K562 (cell line): ENCODE results near the gene HMGA1. TPM values are rescaled to one million over a fixed set of nuclear protein-coding genes. Genes with fewer than 3 reads are reported as not detected.

Experiments
- BHLHE40 ChIP-seq: IDR thresholded peaks from 2 replicates; pipeline ENCODE4 v1.6.1; 2011; ENCODE audit warnings: low read length, improper control_type of control experiment
- CBFB ChIP-seq: sonication (generic); formaldehyde crosslinking; IDR thresholded peaks from 2 replicates; pipeline ENCODE4 v1.4.0; 2020; ENCODE audit warnings: mild to moderate bottlenecking, missing genetic modification reagents
- ELF1 ChIP-seq: fragments of 200-800 bp; sonication (Bioruptor generic); IDR thresholded peaks from 2 replicates; pipeline ENCODE4 v1.6.1; 2016; ENCODE audit warnings: missing genetic modification characterization, missing compliant biosample characterization
- EP300 ChIP-seq: IDR thresholded peaks from 2 replicates; pipeline ENCODE4 v1.6.1; 2012; ENCODE audit warnings: low read length, improper control_type of control experiment
- ERF ChIP-seq: fragments of 450-650 bp; formaldehyde crosslinking; IDR thresholded peaks from 2 replicates; pipeline ENCODE4 v1.4.0; 2020; ENCODE audit warnings: mild to moderate bottlenecking, mixed read lengths
- GABPA ChIP-seq: fragments of 200-800 bp; sonication (Bioruptor generic); conservative IDR thresholded peaks from 2 replicates; pipeline ENCODE4 v1.6.1; 2016; ENCODE audit warnings: low read depth, missing genetic modification characterization, missing compliant biosample characterization
- NONO ChIP-seq, 2 experiments: fragments of 200-400 bp in 1 of 2; fragments of 450-650 bp in 1 of 2; formaldehyde crosslinking in 1 of 2; IDR thresholded peaks; 2 replicates each; pipeline ENCODE4 v1.6.1; 2017; ENCODE audit warnings: low read depth in 2 of 2, mild to moderate bottlenecking in 2 of 2, moderate library complexity in 2 of 2, low read length in 1 of 2
- polyA plus RNA-seq, 8 experiments: library from polyadenylated mRNA; depleted of rRNA in 4 of 8; stranded (reverse) in 5 of 8; unstranded in 3 of 8; fragments of >200 nt; fragmentation: Nextera tagmentation in 2 of 8; fragmentation: Illumina TruSeq in 1 of 8; extraction: Ambion mirVana in 2 of 8; extraction: Trizol in 1 of 8; gene quantifications; 2 replicates each; pipeline versions ENCODE4 v1.2.1 to v1.2.3, GENCODE V29; 2011 to 2014; ENCODE audit warnings: inconsistent platforms in 1 of 8, missing spikeins in 1 of 8
- total RNA-seq, 7 experiments: library from RNA; depleted of rRNA in 6 of 7; stranded (reverse); fragments of >200 nt in 6 of 7; fragmentation: Illumina TruSeq in 2 of 7; extraction: Trizol in 2 of 7; gene quantifications; 2 replicates each; pipeline versions ENCODE4 v1.2.1 to v1.2.3, GENCODE V29; 2011 to 2021; ENCODE audit warnings: low replicate concordance in 1 of 7
- TF ChIP-seq, protein P1 (sequence below): fragments of 450-650 bp; formaldehyde crosslinking; IDR thresholded peaks from 2 replicates; pipeline ENCODE4 v1.4.0; 2020; ENCODE audit warnings: mild to moderate bottlenecking
- TF ChIP-seq, protein P2 (sequence below), 2 experiments: fragments of 150-350 bp in 1 of 2; IDR thresholded peaks; 2 replicates each; pipeline ENCODE4 v1.6.1; 2012 to 2016; ENCODE audit warnings: low read depth in 2 of 2, low read length in 2 of 2, mild to moderate bottlenecking in 1 of 2, moderate library complexity in 1 of 2
- TF ChIP-seq, protein P3 (sequence below): fragments of 450-650 bp; IDR thresholded peaks from 2 replicates; pipeline ENCODE4 v1.6.1; 2016; ENCODE audit warnings: mild to moderate bottlenecking, moderate library complexity

Gene HMGA1
- total and polyA plus RNA-seq, 9 of the 15 experiments (the other 6 are each of a cell fraction or from before 2014, with no cell fraction given) = 27.8 to 1,947 (median 594) TPM

DNA sequence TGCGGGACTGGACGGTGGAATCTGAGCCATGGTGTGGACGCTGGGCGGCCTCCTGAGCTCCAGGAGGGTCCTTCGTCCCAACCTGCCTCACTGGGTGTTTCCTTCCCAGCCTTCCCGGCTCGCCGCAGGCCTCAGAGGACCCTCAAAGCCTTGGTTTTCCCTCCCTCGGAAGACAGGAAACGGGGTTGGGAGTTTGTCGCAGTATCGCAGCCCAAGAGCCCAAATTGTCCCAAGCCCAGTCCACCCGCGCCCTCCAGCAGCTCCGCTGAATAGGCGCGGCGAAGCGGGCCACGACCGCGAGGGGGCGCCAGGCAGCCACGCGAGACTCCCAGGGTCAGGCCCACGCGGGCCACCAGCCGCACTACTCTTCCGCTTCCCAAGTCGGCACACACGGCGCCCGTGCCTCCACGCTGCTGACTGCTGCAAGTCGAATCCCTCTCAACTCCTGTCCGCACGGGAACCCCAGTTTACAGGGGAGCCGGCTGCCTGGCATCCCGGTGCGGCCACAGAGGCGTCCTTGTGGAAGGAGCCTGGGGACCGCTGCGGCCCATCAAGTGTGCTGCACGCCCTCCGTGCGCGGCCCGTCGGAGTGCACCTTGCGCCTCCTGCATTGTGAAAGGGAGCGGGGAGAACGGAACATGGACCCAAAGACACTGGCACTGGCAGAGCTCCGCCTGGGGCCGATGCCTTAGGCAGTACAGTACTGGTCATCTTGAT, 40.4 kb upstream of the HMGA1 start (continued):
- TF ChIP-seq BHLHE40 (peak; percentile 85), CBFB (peak; percentile 83; the same call in 1 of the 2 replicates), GABPA (peak; percentile 33; the same call in 1 of the 2 replicates), ELF1 (tag) (peak; percentile 57; the same call in 1 of the 2 replicates), EP300 (peak; percentile 39; the same call in 1 of the 2 replicates), NONO (IDR thresholded peaks at IDR 0.05; ENCODE audit: low read depth in 2 of 2, low read length in 1 of 2) (no peak), ERF (CRISPR knock-in tag) (no peak; the same call in 1 of the 2 replicates)
- TF ChIP-seq, protein P1, sequence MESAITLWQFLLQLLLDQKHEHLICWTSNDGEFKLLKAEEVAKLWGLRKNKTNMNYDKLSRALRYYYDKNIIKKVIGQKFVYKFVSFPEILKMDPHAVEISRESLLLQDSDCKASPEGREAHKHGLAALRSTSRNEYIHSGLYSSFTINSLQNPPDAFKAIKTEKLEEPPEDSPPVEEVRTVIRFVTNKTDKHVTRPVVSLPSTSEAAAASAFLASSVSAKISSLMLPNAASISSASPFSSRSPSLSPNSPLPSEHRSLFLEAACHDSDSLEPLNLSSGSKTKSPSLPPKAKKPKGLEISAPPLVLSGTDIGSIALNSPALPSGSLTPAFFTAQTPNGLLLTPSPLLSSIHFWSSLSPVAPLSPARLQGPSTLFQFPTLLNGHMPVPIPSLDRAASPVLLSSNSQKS = no peak
- TF ChIP-seq, protein P2, sequence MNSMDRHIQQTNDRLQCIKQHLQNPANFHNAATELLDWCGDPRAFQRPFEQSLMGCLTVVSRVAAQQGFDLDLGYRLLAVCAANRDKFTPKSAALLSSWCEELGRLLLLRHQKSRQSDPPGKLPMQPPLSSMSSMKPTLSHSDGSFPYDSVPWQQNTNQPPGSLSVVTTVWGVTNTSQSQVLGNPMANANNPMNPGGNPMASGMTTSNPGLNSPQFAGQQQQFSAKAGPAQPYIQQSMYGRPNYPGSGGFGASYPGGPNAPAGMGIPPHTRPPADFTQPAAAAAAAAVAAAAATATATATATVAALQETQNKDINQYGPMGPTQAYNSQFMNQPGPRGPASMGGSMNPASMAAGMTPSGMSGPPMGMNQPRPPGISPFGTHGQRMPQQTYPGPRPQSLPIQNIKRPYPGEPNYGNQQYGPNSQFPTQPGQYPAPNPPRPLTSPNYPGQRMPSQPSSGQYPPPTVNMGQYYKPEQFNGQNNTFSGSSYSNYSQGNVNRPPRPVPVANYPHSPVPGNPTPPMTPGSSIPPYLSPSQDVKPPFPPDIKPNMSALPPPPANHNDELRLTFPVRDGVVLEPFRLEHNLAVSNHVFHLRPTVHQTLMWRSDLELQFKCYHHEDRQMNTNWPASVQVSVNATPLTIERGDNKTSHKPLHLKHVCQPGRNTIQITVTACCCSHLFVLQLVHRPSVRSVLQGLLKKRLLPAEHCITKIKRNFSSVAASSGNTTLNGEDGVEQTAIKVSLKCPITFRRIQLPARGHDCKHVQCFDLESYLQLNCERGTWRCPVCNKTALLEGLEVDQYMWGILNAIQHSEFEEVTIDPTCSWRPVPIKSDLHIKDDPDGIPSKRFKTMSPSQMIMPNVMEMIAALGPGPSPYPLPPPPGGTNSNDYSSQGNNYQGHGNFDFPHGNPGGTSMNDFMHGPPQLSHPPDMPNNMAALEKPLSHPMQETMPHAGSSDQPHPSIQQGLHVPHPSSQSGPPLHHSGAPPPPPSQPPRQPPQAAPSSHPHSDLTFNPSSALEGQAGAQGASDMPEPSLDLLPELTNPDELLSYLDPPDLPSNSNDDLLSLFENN (IDR thresholded peaks at IDR 0.05; ENCODE audit: low read depth in 2 of 2, low read length in 2 of 2) = 0 out of 4 replicates have a peak, but pooled peaks of 1 of the 2 experiments have one; percentile 57
- TF ChIP-seq, protein P3, sequence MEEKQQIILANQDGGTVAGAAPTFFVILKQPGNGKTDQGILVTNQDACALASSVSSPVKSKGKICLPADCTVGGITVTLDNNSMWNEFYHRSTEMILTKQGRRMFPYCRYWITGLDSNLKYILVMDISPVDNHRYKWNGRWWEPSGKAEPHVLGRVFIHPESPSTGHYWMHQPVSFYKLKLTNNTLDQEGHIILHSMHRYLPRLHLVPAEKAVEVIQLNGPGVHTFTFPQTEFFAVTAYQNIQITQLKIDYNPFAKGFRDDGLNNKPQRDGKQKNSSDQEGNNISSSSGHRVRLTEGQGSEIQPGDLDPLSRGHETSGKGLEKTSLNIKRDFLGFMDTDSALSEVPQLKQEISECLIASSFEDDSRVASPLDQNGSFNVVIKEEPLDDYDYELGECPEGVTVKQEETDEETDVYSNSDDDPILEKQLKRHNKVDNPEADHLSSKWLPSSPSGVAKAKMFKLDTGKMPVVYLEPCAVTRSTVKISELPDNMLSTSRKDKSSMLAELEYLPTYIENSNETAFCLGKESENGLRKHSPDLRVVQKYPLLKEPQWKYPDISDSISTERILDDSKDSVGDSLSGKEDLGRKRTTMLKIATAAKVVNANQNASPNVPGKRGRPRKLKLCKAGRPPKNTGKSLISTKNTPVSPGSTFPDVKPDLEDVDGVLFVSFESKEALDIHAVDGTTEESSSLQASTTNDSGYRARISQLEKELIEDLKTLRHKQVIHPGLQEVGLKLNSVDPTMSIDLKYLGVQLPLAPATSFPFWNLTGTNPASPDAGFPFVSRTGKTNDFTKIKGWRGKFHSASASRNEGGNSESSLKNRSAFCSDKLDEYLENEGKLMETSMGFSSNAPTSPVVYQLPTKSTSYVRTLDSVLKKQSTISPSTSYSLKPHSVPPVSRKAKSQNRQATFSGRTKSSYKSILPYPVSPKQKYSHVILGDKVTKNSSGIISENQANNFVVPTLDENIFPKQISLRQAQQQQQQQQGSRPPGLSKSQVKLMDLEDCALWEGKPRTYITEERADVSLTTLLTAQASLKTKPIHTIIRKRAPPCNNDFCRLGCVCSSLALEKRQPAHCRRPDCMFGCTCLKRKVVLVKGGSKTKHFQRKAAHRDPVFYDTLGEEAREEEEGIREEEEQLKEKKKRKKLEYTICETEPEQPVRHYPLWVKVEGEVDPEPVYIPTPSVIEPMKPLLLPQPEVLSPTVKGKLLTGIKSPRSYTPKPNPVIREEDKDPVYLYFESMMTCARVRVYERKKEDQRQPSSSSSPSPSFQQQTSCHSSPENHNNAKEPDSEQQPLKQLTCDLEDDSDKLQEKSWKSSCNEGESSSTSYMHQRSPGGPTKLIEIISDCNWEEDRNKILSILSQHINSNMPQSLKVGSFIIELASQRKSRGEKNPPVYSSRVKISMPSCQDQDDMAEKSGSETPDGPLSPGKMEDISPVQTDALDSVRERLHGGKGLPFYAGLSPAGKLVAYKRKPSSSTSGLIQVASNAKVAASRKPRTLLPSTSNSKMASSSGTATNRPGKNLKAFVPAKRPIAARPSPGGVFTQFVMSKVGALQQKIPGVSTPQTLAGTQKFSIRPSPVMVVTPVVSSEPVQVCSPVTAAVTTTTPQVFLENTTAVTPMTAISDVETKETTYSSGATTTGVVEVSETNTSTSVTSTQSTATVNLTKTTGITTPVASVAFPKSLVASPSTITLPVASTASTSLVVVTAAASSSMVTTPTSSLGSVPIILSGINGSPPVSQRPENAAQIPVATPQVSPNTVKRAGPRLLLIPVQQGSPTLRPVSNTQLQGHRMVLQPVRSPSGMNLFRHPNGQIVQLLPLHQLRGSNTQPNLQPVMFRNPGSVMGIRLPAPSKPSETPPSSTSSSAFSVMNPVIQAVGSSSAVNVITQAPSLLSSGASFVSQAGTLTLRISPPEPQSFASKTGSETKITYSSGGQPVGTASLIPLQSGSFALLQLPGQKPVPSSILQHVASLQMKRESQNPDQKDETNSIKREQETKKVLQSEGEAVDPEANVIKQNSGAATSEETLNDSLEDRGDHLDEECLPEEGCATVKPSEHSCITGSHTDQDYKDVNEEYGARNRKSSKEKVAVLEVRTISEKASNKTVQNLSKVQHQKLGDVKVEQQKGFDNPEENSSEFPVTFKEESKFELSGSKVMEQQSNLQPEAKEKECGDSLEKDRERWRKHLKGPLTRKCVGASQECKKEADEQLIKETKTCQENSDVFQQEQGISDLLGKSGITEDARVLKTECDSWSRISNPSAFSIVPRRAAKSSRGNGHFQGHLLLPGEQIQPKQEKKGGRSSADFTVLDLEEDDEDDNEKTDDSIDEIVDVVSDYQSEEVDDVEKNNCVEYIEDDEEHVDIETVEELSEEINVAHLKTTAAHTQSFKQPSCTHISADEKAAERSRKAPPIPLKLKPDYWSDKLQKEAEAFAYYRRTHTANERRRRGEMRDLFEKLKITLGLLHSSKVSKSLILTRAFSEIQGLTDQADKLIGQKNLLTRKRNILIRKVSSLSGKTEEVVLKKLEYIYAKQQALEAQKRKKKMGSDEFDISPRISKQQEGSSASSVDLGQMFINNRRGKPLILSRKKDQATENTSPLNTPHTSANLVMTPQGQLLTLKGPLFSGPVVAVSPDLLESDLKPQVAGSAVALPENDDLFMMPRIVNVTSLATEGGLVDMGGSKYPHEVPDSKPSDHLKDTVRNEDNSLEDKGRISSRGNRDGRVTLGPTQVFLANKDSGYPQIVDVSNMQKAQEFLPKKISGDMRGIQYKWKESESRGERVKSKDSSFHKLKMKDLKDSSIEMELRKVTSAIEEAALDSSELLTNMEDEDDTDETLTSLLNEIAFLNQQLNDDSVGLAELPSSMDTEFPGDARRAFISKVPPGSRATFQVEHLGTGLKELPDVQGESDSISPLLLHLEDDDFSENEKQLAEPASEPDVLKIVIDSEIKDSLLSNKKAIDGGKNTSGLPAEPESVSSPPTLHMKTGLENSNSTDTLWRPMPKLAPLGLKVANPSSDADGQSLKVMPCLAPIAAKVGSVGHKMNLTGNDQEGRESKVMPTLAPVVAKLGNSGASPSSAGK = peak; percentile 81
